Measurements from ENCODE around the gene ARHGAP25. TPM values are rescaled to one million over a fixed set of nuclear protein-coding genes. Genes with fewer than 3 reads are reported as not detected.

The ARHGAP25 gene
- total and polyA plus RNA-seq, 8 donors: 1.4 to 8.4 (median 2.0) TPM

- ATAC-seq (peak in 1 of 4 donors; percentile 43), FAIRE-seq (no peak), DNase-seq (no peak)
- Histone ChIP-seq H3K36me3 (no peaks in the 10 kb centered on the region), H3K9me3 (no peaks in the 10 kb centered on the region), H3K4me3 (no peak overlapping the region), H3K27ac (no peak overlapping the region), H3K4me1 (peaks cover 0 to 4% (median 0%) of the 10 kb centered on the region in 3 donors), H3K27me3 (no peaks in the 10 kb centered on the region)
- intact Hi-C loops (cut with DNase I): loop anchor here in 1 of 3 donors (10.0 kb wide), 1 partner anchor 246 kb away; the partner anchor contains the start of genes APLF and FBXO48
- WGBS, 2 donors: 52 to 61% methylated on average over 1 of the region's 1 CpG
- TF ChIP-seq CTCF (IDR thresholded peaks at IDR 0.05): no peak
Observed at GRCh38 chr2:68710336-68710735, 24.3 kb upstream of the ARHGAP25 start.

- Histone ChIP-seq H3K4me1 (peaks cover 0 to 4% (median 0%) of the 10 kb centered on the region in 3 donors), H3K9me3 (no peaks in the 10 kb centered on the region), H3K36me3 (no peaks in the 10 kb centered on the region), H3K27ac (no peak overlapping the region), H3K4me3 (no peak overlapping the region), H3K27me3 (no peaks in the 10 kb centered on the region)
- no peak for FAIRE-seq
- no peak for DNase-seq
- 76 to 81% methylated on average over 1 of the region's 1 CpG for WGBS, 2 donors
- intact Hi-C loops (cut with DNase I): loop anchor here in 1 of 3 donors (10.0 kb wide), 1 partner anchor 246 kb away; the partner anchor contains the start of genes APLF and FBXO48
- TF ChIP-seq CTCF (IDR thresholded peaks at IDR 0.05): no peak
- ATAC-seq: no peak
Observed at GRCh38 chr2:68710756-68711155, 23.9 kb upstream of the ARHGAP25 start.

GRCh38 chr2:68714866-68715265 is 19.7 kb upstream of the ARHGAP25 start:
- no peak overlapping the region for H3K4me3 ChIP-seq
- no peak for TF ChIP-seq CTCF (IDR thresholded peaks at IDR 0.05)
- 59 to 81% methylated on average over 3 of the region's 3 CpGs for WGBS, 2 donors
- peak in 1 of 6 donors; percentile 58 for DNase-seq
- peak in 3 of 4 donors; percentile 58 to 85 (median 82) for ATAC-seq
- H3K27me3 ChIP-seq: no peaks in the 10 kb centered on the region
- intact Hi-C loops (cut with DNase I): loop anchor here in 1 of 3 donors (10.0 kb wide), 1 partner anchor 250 kb away; the partner anchor contains the start of genes APLF and FBXO48
- peaks cover 0 to 4% (median 0%) of the 10 kb centered on the region in 3 donors for H3K4me1 ChIP-seq
- FAIRE-seq: no peak
- H3K9me3 ChIP-seq: no peaks in the 10 kb centered on the region
- no peaks in the 10 kb centered on the region for H3K36me3 ChIP-seq
- no peak overlapping the region for H3K27ac ChIP-seq

- Histone ChIP-seq H3K27ac (no peak overlapping the region), H3K4me3 (no peak overlapping the region), H3K27me3 (no peaks in the 10 kb centered on the region), H3K4me1 (no peaks in the 10 kb centered on the region), H3K36me3 (no peaks in the 10 kb centered on the region), H3K9me3 (no peaks in the 10 kb centered on the region)
- FAIRE-seq: no peak
- ATAC-seq: peak; percentile 80 to 96 (median 94)
- WGBS, 2 donors: 29 to 31% methylated on average over 13 of the region's 13 CpGs
- TF ChIP-seq CTCF (IDR thresholded peaks at IDR 0.05): peak; percentile 53 to 69 (median 60)
- intact Hi-C loops (cut with DNase I): loop anchor here in 1 of 3 donors (10.0 kb wide), 1 partner anchor 251 kb away; the partner anchor contains the start of genes APLF and FBXO48
- peak; percentile 46 to 75 (median 66) for DNase-seq
Observed at GRCh38 chr2:68715353-68716041, 19.1 kb upstream of the ARHGAP25 start.

Data from pancreas (tissue), 10 donors.